ENCODE results near the gene DENND1A. TPM values are rescaled to one million over a fixed set of nuclear protein-coding genes. Genes with fewer than 3 reads are reported as not detected.

The DENND1A gene
- total and polyA plus RNA-seq, 2 experiments from 2014 or later, result 13.1 to 28.7 TPM

DNA sequence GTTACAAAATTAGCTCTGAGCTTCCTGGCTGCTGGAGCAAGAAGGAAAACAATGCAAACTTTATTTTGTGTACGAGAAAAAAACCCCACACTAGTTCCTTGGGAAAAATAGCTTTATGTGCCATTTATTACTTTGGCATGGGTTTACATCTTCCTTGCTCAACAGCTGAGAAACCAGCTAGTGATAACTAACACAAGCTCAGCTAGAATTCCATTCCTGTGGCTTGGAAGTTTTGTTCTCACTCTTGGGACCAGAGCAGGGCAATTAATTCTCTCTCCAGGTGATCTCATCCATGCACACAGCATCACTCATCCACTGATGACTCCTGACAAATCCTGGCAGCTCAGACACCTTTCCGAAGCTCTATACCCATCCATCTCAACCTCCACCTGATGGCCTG is 469.8 kb downstream of the DENND1A start:
- no peaks in the 10 kb centered on the region for H3K4me1 ChIP-seq (ENCODE audit: insufficient read depth)
- H3K27ac ChIP-seq (ENCODE audit: low read depth), result no peak overlapping the region
- 0 out of 2 replicates have a peak, but pooled peaks cover 4% of the 10 kb centered on the region for H4K20me1 ChIP-seq (replicated peaks; ENCODE audit: insufficient read depth)
- H2AFZ ChIP-seq, result no peak overlapping the region
- H3K4me2 ChIP-seq, result no peak overlapping the region
- Mint-ChIP-seq H3K27me3 (ENCODE audit: insufficient read depth, low read depth, poor library complexity) (peaks cover 2% of the 10 kb centered on the region), H3K36me3 (ENCODE audit: low read depth) (no peaks in the 10 kb centered on the region), H3K4me3 (no peak overlapping the region), H3K27ac (no peak overlapping the region), H3K4me1 (peaks cover 7% of the 10 kb centered on the region; the same call in 1 of the 3 replicates), H3K9me3 (no peaks in the 10 kb centered on the region)
- no peak for ATAC-seq
- H3K4me3 ChIP-seq, result no peak overlapping the region
- no peaks in the 10 kb centered on the region for H3K27me3 ChIP-seq (ENCODE audit: insufficient read depth)
- no peak for DNase-seq (ENCODE audit: low spot score)
- TF ChIP-seq, protein P1, sequence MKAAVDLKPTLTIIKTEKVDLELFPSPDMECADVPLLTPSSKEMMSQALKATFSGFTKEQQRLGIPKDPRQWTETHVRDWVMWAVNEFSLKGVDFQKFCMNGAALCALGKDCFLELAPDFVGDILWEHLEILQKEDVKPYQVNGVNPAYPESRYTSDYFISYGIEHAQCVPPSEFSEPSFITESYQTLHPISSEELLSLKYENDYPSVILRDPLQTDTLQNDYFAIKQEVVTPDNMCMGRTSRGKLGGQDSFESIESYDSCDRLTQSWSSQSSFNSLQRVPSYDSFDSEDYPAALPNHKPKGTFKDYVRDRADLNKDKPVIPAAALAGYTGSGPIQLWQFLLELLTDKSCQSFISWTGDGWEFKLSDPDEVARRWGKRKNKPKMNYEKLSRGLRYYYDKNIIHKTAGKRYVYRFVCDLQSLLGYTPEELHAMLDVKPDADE (IDR thresholded peaks at IDR 0.05), result no peak
- TF ChIP-seq STAT1 (IDR thresholded peaks at IDR 0.05; ENCODE audit: unreplicated experiment) (no peak), NANOG (IDR thresholded peaks at IDR 0.05; ENCODE audit: borderline replicate concordance) (no peak), JUNB (IDR thresholded peaks at IDR 0.05; ENCODE audit: unreplicated experiment) (no peak), ZNF114 (CRISPR knock-in tag; IDR thresholded peaks at IDR 0.05) (no peak), ZNF331 (CRISPR knock-in tag; IDR thresholded peaks at IDR 0.05; ENCODE audit: low read depth) (no peak)
- TF ChIP-seq, protein P2, sequence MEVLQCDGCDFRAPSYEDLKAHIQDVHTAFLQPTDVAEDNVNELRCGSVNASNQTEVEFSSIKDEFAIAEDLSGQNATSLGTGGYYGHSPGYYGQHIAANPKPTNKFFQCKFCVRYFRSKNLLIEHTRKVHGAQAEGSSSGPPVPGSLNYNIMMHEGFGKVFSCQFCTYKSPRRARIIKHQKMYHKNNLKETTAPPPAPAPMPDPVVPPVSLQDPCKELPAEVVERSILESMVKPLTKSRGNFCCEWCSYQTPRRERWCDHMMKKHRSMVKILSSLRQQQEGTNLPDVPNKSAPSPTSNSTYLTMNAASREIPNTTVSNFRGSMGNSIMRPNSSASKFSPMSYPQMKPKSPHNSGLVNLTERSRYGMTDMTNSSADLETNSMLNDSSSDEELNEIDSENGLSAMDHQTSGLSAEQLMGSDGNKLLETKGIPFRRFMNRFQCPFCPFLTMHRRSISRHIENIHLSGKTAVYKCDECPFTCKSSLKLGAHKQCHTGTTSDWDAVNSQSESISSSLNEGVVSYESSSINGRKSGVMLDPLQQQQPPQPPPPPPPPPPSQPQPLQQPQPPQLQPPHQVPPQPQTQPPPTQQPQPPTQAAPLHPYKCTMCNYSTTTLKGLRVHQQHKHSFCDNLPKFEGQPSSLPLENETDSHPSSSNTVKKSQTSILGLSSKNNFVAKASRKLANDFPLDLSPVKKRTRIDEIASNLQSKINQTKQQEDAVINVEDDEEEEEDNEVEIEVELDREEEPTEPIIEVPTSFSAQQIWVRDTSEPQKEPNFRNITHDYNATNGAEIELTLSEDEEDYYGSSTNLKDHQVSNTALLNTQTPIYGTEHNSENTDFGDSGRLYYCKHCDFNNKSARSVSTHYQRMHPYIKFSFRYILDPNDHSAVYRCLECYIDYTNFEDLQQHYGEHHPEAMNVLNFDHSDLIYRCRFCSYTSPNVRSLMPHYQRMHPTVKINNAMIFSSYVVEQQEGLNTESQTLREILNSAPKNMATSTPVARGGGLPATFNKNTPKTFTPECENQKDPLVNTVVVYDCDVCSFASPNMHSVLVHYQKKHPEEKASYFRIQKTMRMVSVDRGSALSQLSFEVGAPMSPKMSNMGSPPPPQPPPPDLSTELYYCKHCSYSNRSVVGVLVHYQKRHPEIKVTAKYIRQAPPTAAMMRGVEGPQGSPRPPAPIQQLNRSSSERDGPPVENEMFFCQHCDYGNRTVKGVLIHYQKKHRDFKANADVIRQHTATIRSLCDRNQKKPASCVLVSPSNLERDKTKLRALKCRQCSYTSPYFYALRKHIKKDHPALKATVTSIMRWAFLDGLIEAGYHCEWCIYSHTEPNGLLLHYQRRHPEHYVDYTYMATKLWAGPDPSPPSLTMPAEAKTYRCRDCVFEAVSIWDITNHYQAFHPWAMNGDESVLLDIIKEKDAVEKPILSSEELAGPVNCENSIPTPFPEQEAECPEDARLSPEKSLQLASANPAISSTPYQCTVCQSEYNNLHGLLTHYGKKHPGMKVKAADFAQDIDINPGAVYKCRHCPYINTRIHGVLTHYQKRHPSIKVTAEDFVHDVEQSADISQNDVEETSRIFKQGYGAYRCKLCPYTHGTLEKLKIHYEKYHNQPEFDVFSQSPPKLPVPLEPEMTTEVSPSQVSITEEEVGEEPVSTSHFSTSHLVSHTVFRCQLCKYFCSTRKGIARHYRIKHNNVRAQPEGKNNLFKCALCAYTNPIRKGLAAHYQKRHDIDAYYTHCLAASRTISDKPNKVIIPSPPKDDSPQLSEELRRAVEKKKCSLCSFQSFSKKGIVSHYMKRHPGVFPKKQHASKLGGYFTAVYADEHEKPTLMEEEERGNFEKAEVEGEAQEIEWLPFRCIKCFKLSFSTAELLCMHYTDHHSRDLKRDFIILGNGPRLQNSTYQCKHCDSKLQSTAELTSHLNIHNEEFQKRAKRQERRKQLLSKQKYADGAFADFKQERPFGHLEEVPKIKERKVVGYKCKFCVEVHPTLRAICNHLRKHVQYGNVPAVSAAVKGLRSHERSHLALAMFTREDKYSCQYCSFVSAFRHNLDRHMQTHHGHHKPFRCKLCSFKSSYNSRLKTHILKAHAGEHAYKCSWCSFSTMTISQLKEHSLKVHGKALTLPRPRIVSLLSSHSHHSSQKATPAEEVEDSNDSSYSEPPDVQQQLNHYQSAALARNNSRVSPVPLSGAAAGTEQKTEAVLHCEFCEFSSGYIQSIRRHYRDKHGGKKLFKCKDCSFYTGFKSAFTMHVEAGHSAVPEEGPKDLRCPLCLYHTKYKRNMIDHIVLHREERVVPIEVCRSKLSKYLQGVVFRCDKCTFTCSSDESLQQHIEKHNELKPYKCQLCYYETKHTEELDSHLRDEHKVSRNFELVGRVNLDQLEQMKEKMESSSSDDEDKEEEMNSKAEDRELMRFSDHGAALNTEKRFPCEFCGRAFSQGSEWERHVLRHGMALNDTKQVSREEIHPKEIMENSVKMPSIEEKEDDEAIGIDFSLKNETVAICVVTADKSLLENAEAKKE (CRISPR knock-in tag; IDR thresholded peaks at IDR 0.05), result no peak
- no peaks in the 10 kb centered on the region for H3K79me2 ChIP-seq (replicated peaks; ENCODE audit: insufficient read depth)
- H3F3A ChIP-seq (replicated peaks; ENCODE audit: low read depth), result no peaks in the 10 kb centered on the region
- H3K36me3 ChIP-seq (ENCODE audit: insufficient read depth), result no peaks in the 10 kb centered on the region
- H3K9me2 ChIP-seq (ENCODE audit: insufficient read depth), result peaks cover 3% of the 10 kb centered on the region; the same call in 1 of the 2 replicates
